A673 (cell line): ENCODE data around the gene PIMREG. TPM values are rescaled to one million over a fixed set of nuclear protein-coding genes. Genes with fewer than 3 reads are reported as not detected.

Experiments used
- BruUV-seq: library from RNA; stranded (reverse); fragments of 400-500 nt; replicated peaks from 2 replicates; lab custom pipeline; 2021; lab: Mats Ljungman, UMichigan
- CTCF ChIA-PET: fragments of 300-600 bp; sonication (Branson Sonifier 250); formaldehyde crosslinking; loops from one replicate; lab custom pipeline; 2022; ENCODE audit warnings: antibody characterized with exemption; lab: Charles Lee
- POLR2A ChIA-PET: fragments of 300-600 bp; sonication (Branson Sonifier 250); formaldehyde crosslinking; loops from one replicate; lab custom pipeline; 2022; ENCODE audit warnings: antibody characterized with exemption; ENCODE audit not compliant: low non-redundant PET; lab: Charles Lee
- DNase-seq: peaks from one replicate; pipeline ENCODE4 v3.0.0-alpha.2; 2015; ENCODE audit warnings: low spot score
- H3K27ac ChIP-seq: fragments of 200-600 bp; sonication (generic); 2 replicates; pipeline ENCODE4 v1.5.1; 2016; ENCODE audit warnings: mixed run types, low read depth, mild to moderate bottlenecking, mixed read lengths, antibody characterized with exemption, low read length; ENCODE audit not compliant: poor library complexity, severe bottlenecking
- H3K27me3 ChIP-seq: fragments of 200-600 bp; sonication (generic); replicated peaks from 2 replicates; pipeline ENCODE4 v1.6.1; 2017; ENCODE audit warnings: mixed run types, low read depth, mild to moderate bottlenecking, mixed read lengths, antibody characterized with exemption, low read length; ENCODE audit not compliant: insufficient read depth, poor library complexity
- H3K36me3 ChIP-seq: fragments of 200-600 bp; sonication (generic); 2 replicates; pipeline ENCODE4 v1.6.1; 2016; ENCODE audit warnings: mixed run types, mild to moderate bottlenecking, mixed read lengths, antibody characterized with exemption, low read length; ENCODE audit not compliant: insufficient read depth, poor library complexity, severe bottlenecking
- H3K4me1 ChIP-seq: fragments of 200-600 bp; sonication (generic); 2 replicates; pipeline ENCODE4 v1.6.1; 2017; ENCODE audit warnings: mixed run types, mild to moderate bottlenecking, mixed read lengths, antibody characterized with exemption, low read length; ENCODE audit not compliant: insufficient read depth, poor library complexity, severe bottlenecking
- H3K4me3 ChIP-seq: fragments of 200-600 bp; sonication (generic); 2 replicates; pipeline ENCODE4 v1.5.1; 2016; ENCODE audit warnings: low read depth, mixed run types, mild to moderate bottlenecking, mixed read lengths, low read length; ENCODE audit not compliant: poor library complexity, severe bottlenecking
- H3K9me3 ChIP-seq: fragments of 200-600 bp; sonication (generic); 2 replicates; pipeline ENCODE4 v1.6.1; 2016; ENCODE audit warnings: mixed run types, low read depth, mild to moderate bottlenecking, mixed read lengths, antibody characterized with exemption, low read length; ENCODE audit not compliant: poor library complexity, severe bottlenecking
- EZH2 ChIP-seq: fragments of 200-600 bp; sonication (generic); IDR thresholded peaks from 2 replicates; pipeline ENCODE4 v1.6.1; 2017; ENCODE audit warnings: borderline replicate concordance, low read depth, mild to moderate bottlenecking, mixed read lengths, antibody characterized with exemption, low read length; ENCODE audit not compliant: poor library complexity, severe bottlenecking
- intact Hi-C: fragments of 100-400 bp; cut with micrococcal nuclease; formaldehyde crosslinking; loops from one replicate; pipeline ENCODE4 v1.10.0; 2022; ENCODE audit not compliant: unreplicated experiment
- total RNA-seq: library from RNA; stranded (reverse); gene quantifications from 2 replicates; pipeline ENCODE4 v1.2.3, GENCODE V29; 2021
- TF ChIP-seq, protein P1 (sequence below): fragments of 300-800, 200-600 bp; sonication (generic); conservative IDR thresholded peaks from 2 replicates; pipeline ENCODE4 v1.5.1; 2017; ENCODE audit warnings: low read depth, mild to moderate bottlenecking, antibody characterized with exemption, low read length, moderate library complexity, mixed read lengths

PIMREG gene
- total RNA-seq, 1 experiment from 2014 or later, result 90.5 TPM

GRCh38 chr17:6470146-6470718, 26.0 kb downstream of the PIMREG start:
- CTCF ChIA-PET, result no interaction called here
- peaks cover 8% of the 10 kb centered on the region for H3K4me1 ChIP-seq
- no peaks in the 10 kb centered on the region for H3K27me3 ChIP-seq
- TF ChIP-seq, protein P1, sequence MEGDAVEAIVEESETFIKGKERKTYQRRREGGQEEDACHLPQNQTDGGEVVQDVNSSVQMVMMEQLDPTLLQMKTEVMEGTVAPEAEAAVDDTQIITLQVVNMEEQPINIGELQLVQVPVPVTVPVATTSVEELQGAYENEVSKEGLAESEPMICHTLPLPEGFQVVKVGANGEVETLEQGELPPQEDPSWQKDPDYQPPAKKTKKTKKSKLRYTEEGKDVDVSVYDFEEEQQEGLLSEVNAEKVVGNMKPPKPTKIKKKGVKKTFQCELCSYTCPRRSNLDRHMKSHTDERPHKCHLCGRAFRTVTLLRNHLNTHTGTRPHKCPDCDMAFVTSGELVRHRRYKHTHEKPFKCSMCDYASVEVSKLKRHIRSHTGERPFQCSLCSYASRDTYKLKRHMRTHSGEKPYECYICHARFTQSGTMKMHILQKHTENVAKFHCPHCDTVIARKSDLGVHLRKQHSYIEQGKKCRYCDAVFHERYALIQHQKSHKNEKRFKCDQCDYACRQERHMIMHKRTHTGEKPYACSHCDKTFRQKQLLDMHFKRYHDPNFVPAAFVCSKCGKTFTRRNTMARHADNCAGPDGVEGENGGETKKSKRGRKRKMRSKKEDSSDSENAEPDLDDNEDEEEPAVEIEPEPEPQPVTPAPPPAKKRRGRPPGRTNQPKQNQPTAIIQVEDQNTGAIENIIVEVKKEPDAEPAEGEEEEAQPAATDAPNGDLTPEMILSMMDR, result no peak
- TF ChIP-seq EZH2, result no peak
- intact Hi-C loops, result loop anchor here (10.0 kb wide), 1 partner anchor 175 kb away; the partner anchor contains the start of genes KIAA0753 and TXNDC17
- H3K27ac ChIP-seq, result no peak overlapping the region
- H3K4me3 ChIP-seq, result no peak overlapping the region
- no peaks in the 10 kb centered on the region for H3K36me3 ChIP-seq
- no peaks in the 10 kb centered on the region for H3K9me3 ChIP-seq
- BruUV-seq, result no TSS peak
- DNase-seq, result no peak
- POLR2A ChIA-PET, result no interaction called here

- TF ChIP-seq, protein P1, result no peak
- no peak for TF ChIP-seq EZH2
- H3K4me3 ChIP-seq, result no peak overlapping the region
- H3K27ac ChIP-seq, result no peak overlapping the region
- ChIA-PET CTCF (no interaction called here), POLR2A (no interaction called here)
- peaks cover 14% of the 10 kb centered on the region for H3K4me1 ChIP-seq
- no peak for DNase-seq
- BruUV-seq, result no TSS peak
- no peaks in the 10 kb centered on the region for H3K27me3 ChIP-seq
- no peaks in the 10 kb centered on the region for H3K9me3 ChIP-seq
- intact Hi-C loops, result loop anchor here (10.0 kb wide), 1 partner anchor 174 kb away; the partner anchor contains the start of genes KIAA0753 and TXNDC17
- no peaks in the 10 kb centered on the region for H3K36me3 ChIP-seq
Measured at GRCh38 chr17:6470751-6471521, 26.7 kb downstream of the PIMREG start.

GRCh38 chr17:6471531-6472465, 27.5 kb downstream of the PIMREG start:
- peaks cover 22% of the 10 kb centered on the region for H3K4me1 ChIP-seq
- intact Hi-C loops, result loop anchor here (10.0 kb wide), 1 partner anchor 173 kb away; the partner anchor contains the start of genes KIAA0753 and TXNDC17
- POLR2A ChIA-PET, result no interaction called here
- no peak overlapping the region for H3K27ac ChIP-seq
- DNase-seq, result peak; percentile 75
- no peak for TF ChIP-seq EZH2
- TF ChIP-seq, protein P1, result no peak
- H3K36me3 ChIP-seq, result no peaks in the 10 kb centered on the region
- no peak overlapping the region for H3K4me3 ChIP-seq
- no TSS peak for BruUV-seq
- no peaks in the 10 kb centered on the region for H3K27me3 ChIP-seq
- CTCF ChIA-PET, result interaction anchor here (0.7 kb wide), 1 partner anchor 9 kb away, joined by 3 read pairs; no protein-coding TSS in a partner anchor
- H3K9me3 ChIP-seq, result no peaks in the 10 kb centered on the region
